WTC11 (cell line): Measurements from ENCODE around the gene GGACT. TPM values are rescaled to one million over a fixed set of nuclear protein-coding genes. Genes with fewer than 3 reads are reported as not detected.

Source experiments
- CBFB ChIP-seq: sonication (generic); formaldehyde crosslinking; IDR thresholded peaks from 2 replicates; pipeline ENCODE4 v1.8.1; 2022; ENCODE audit warnings: mild to moderate bottlenecking, low read depth, missing genetic modification reagents
- CREM ChIP-seq: sonication (generic); formaldehyde crosslinking; IDR thresholded peaks from 2 replicates; pipeline ENCODE4 v1.8.1; 2022; ENCODE audit warnings: mild to moderate bottlenecking, missing genetic modification reagents, moderate library complexity
- E2F5 ChIP-seq: sonication (generic); formaldehyde crosslinking; IDR thresholded peaks from 2 replicates; pipeline ENCODE4 v1.8.1; 2022; ENCODE audit warnings: mild to moderate bottlenecking, moderate library complexity, missing genetic modification reagents
- ETV6 ChIP-seq: sonication (generic); formaldehyde crosslinking; IDR thresholded peaks from 2 replicates; pipeline ENCODE4 v1.8.1; 2022; ENCODE audit warnings: mild to moderate bottlenecking, missing genetic modification reagents
- FOXP1 ChIP-seq: sonication (generic); formaldehyde crosslinking; IDR thresholded peaks from 2 replicates; pipeline ENCODE4 v1.8.0; 2022; ENCODE audit warnings: missing genetic modification reagents, mild to moderate bottlenecking, moderate library complexity, borderline replicate concordance
- GRHL2 ChIP-seq: fragments of 250-450 bp; sonication (Bioruptor Pico); IDR thresholded peaks from 2 replicates; pipeline ENCODE4 v1.8.0; 2022; ENCODE audit warnings: mild to moderate bottlenecking, moderate library complexity; ENCODE audit not compliant: insufficient replicate concordance, severe bottlenecking
- IRF2 ChIP-seq: sonication (generic); formaldehyde crosslinking; IDR thresholded peaks from 2 replicates; pipeline ENCODE4 v1.8.0; 2022; ENCODE audit warnings: low read depth, missing genetic modification reagents, borderline replicate concordance
- MYBL2 ChIP-seq: sonication (generic); formaldehyde crosslinking; IDR thresholded peaks from 2 replicates; pipeline ENCODE4 v1.8.1; 2023; ENCODE audit warnings: mild to moderate bottlenecking, moderate library complexity, missing genetic modification reagents
- NFE2L1 ChIP-seq: sonication (generic); formaldehyde crosslinking; IDR thresholded peaks from 2 replicates; pipeline ENCODE4 v1.8.1; 2023; ENCODE audit warnings: missing genetic modification reagents
- NR1H2 ChIP-seq: sonication (generic); formaldehyde crosslinking; IDR thresholded peaks from 2 replicates; pipeline ENCODE4 v1.9.0; 2021; ENCODE audit warnings: mild to moderate bottlenecking, moderate library complexity, missing genetic modification reagents
- PRDM15 ChIP-seq: sonication (generic); formaldehyde crosslinking; IDR thresholded peaks from 2 replicates; pipeline ENCODE4 v1.8.0; 2022; ENCODE audit warnings: missing genetic modification reagents
- STAT6 ChIP-seq: sonication (generic); formaldehyde crosslinking; conservative IDR thresholded peaks from 2 replicates; pipeline ENCODE4 v1.8.1; 2023; ENCODE audit warnings: mild to moderate bottlenecking, low read depth, missing genetic modification reagents, moderate library complexity
- TCF7 ChIP-seq: sonication (generic); formaldehyde crosslinking; IDR thresholded peaks from 2 replicates; pipeline ENCODE4 v1.8.0; 2022; ENCODE audit warnings: mild to moderate bottlenecking, low read depth, missing genetic modification reagents, moderate library complexity
- USF2 ChIP-seq: sonication (generic); formaldehyde crosslinking; IDR thresholded peaks from 2 replicates; pipeline ENCODE4 v1.8.1; 2023; ENCODE audit warnings: mild to moderate bottlenecking, missing genetic modification reagents, moderate library complexity
- ZNF416 ChIP-seq: fragments of 250-450 bp; sonication (Bioruptor Pico); IDR thresholded peaks from 2 replicates; pipeline ENCODE4 v1.9.0; 2021; ENCODE audit warnings: mild to moderate bottlenecking, inconsistent platforms
- ZNF532 ChIP-seq: fragments of 250-450 bp; sonication (Bioruptor Pico); IDR thresholded peaks from 2 replicates; pipeline ENCODE4 v1.9.0; 2021; ENCODE audit warnings: mild to moderate bottlenecking, borderline replicate concordance
- total RNA-seq: library from RNA; stranded (reverse); gene quantifications from 3 replicates; pipeline ENCODE4 v1.2.3, GENCODE V29; 2021
- TF ChIP-seq, protein P1 (sequence below): sonication (generic); formaldehyde crosslinking; IDR thresholded peaks from 2 replicates; pipeline ENCODE4 v1.8.1; 2022; ENCODE audit warnings: low read depth, missing genetic modification reagents, borderline replicate concordance

GGACT gene
- total RNA-seq, 1 experiment from 2014 or later = 2.4 TPM

GRCh38 chr13:100520936-100521850, 67.4 kb downstream of the GGACT start (continued):
- TF ChIP-seq PRDM15 (CRISPR knock-in tag) (no peak), USF2 (CRISPR knock-in tag) (peak; percentile 31; the same call in 1 of the 2 replicates), GRHL2 (CRISPR knock-in tag) (no peak), IRF2 (CRISPR knock-in tag) (no peak), NR1H2 (CRISPR knock-in tag) (no peak), ETV6 (CRISPR knock-in tag) (no peak), MYBL2 (CRISPR knock-in tag) (no peak), STAT6 (no peak), E2F5 (CRISPR knock-in tag) (0 out of 2 replicates have a peak, but pooled peaks have one; percentile 24), ZNF532 (CRISPR knock-in tag) (no peak), CBFB (CRISPR knock-in tag) (no peak), CREM (CRISPR knock-in tag) (no peak), FOXP1 (0 out of 2 replicates have a peak, but pooled peaks have one; percentile 21), TCF7 (CRISPR knock-in tag) (no peak), ZNF416 (CRISPR knock-in tag) (no peak), NFE2L1 (CRISPR knock-in tag) (no peak)
- TF ChIP-seq, protein P1, sequence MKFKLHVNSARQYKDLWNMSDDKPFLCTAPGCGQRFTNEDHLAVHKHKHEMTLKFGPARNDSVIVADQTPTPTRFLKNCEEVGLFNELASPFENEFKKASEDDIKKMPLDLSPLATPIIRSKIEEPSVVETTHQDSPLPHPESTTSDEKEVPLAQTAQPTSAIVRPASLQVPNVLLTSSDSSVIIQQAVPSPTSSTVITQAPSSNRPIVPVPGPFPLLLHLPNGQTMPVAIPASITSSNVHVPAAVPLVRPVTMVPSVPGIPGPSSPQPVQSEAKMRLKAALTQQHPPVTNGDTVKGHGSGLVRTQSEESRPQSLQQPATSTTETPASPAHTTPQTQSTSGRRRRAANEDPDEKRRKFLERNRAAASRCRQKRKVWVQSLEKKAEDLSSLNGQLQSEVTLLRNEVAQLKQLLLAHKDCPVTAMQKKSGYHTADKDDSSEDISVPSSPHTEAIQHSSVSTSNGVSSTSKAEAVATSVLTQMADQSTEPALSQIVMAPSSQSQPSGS (CRISPR knock-in tag) = no peak
